Liver (tissue), 9 donors: ENCODE measurements around the gene LSAMP. TPM values are rescaled to one million over a fixed set of nuclear protein-coding genes. Genes with fewer than 3 reads are reported as not detected.

ENCODE experiments used
- DNase-seq: peaks from one replicate; pipeline ENCODE4 v3.0.0-alpha.2; 2017; ENCODE audit warnings: low spot score
- H3K27ac ChIP-seq, 2 donors: one replicate each; pipeline ENCODE4 v1.7.0; 2013; ENCODE audit warnings: inconsistent platforms in 2 of 2, low read length in 2 of 2, control low read depth in 1 of 2, low read depth in 1 of 2, mild to moderate bottlenecking in 1 of 2
- H3K27me3 ChIP-seq, 4 donors: one replicate each; pipeline versions ENCODE4 v1.6.1 to v1.7.0; 2013; ENCODE audit warnings: low read length in 3 of 4, inconsistent platforms in 1 of 4, mild to moderate bottlenecking in 1 of 4, moderate library complexity in 1 of 4; ENCODE audit not compliant: control insufficient read depth in 4 of 4, insufficient read depth in 4 of 4
- H3K36me3 ChIP-seq, 4 donors: one replicate each; pipeline versions ENCODE4 v1.6.1 to v1.7.0; 2013; ENCODE audit warnings: low read length in 3 of 4, mild to moderate bottlenecking in 3 of 4, low read depth in 1 of 4, moderate library complexity in 1 of 4; ENCODE audit not compliant: control insufficient read depth in 4 of 4, insufficient read depth in 3 of 4
- H3K4me1 ChIP-seq, 4 donors: one replicate each; pipeline versions ENCODE4 v1.6.1 to v1.7.0; 2013; ENCODE audit warnings: low read length in 3 of 4, mild to moderate bottlenecking in 3 of 4, moderate library complexity in 1 of 4; ENCODE audit not compliant: control insufficient read depth in 4 of 4, insufficient read depth in 4 of 4
- H3K4me3 ChIP-seq, 3 donors: one replicate each; pipeline versions ENCODE4 v1.6.1 to v1.7.0; 2013; ENCODE audit warnings: low read length in 3 of 3, control low read depth in 1 of 3, low read depth in 1 of 3, mild to moderate bottlenecking in 1 of 3
- H3K9ac ChIP-seq, 2 donors: one replicate each; pipeline ENCODE4 v1.7.0; 2013; ENCODE audit warnings: low read length in 2 of 2, mild to moderate bottlenecking in 2 of 2, moderate library complexity in 2 of 2, control low read depth in 1 of 2, low read depth in 1 of 2
- H3K9me3 ChIP-seq, 4 donors: one replicate each; pipeline versions ENCODE4 v1.6.1 to v1.7.0; 2013; ENCODE audit warnings: low read length in 3 of 4; ENCODE audit not compliant: control insufficient read depth in 4 of 4
- EGR1 ChIP-seq, 2 donors: IDR thresholded peaks; 2 replicates each; pipeline ENCODE4 v1.6.1; 2016 to 2018; ENCODE audit warnings: antibody characterized with exemption in 2 of 2, low read depth in 2 of 2
- FOXA1 ChIP-seq: IDR thresholded peaks from 2 replicates; pipeline ENCODE4 v1.6.1; 2016; ENCODE audit warnings: antibody characterized with exemption
- FOXA2 ChIP-seq: IDR thresholded peaks from 2 replicates; pipeline ENCODE4 v1.6.1; 2016; ENCODE audit warnings: antibody characterized with exemption
- GABPA ChIP-seq, 2 donors: IDR thresholded peaks in 1 of 2; conservative IDR thresholded peaks in 1 of 2; 2 replicates each; pipeline ENCODE4 v1.6.1; 2016; ENCODE audit warnings: antibody characterized with exemption in 2 of 2, mild to moderate bottlenecking in 1 of 2, moderate library complexity in 1 of 2
- HNF4A ChIP-seq, 2 donors: conservative IDR thresholded peaks; 2 replicates each; pipeline ENCODE4 v1.6.1; 2016; ENCODE audit warnings: antibody characterized with exemption in 2 of 2, mild to moderate bottlenecking in 2 of 2
- HNF4G ChIP-seq: IDR thresholded peaks from 2 replicates; pipeline ENCODE4 v1.6.1; 2016; ENCODE audit warnings: antibody characterized with exemption
- JUND ChIP-seq, 2 donors: IDR thresholded peaks; 2 replicates each; pipeline ENCODE4 v1.6.1; 2016; ENCODE audit warnings: antibody characterized with exemption in 2 of 2
- NR2F2 ChIP-seq: IDR thresholded peaks from 2 replicates; pipeline ENCODE4 v1.6.1; 2016; ENCODE audit warnings: antibody characterized with exemption
- RAD21 ChIP-seq, 2 donors: IDR thresholded peaks; 2 replicates each; pipeline ENCODE4 v1.6.1; 2016; ENCODE audit warnings: antibody characterized with exemption in 2 of 2, mild to moderate bottlenecking in 2 of 2
- REST ChIP-seq: IDR thresholded peaks from 2 replicates; pipeline ENCODE4 v1.6.1; 2016; ENCODE audit warnings: antibody characterized with exemption, mild to moderate bottlenecking
- RXRA ChIP-seq, 2 donors: IDR thresholded peaks; 2 replicates each; pipeline ENCODE4 v1.6.1; 2017 to 2018; ENCODE audit warnings: antibody characterized with exemption in 2 of 2, mild to moderate bottlenecking in 1 of 2
- SP1 ChIP-seq: IDR thresholded peaks from 2 replicates; pipeline ENCODE4 v1.6.1; 2018; ENCODE audit warnings: antibody characterized with exemption, mild to moderate bottlenecking
- TAF1 ChIP-seq: conservative IDR thresholded peaks from 2 replicates; pipeline ENCODE4 v1.6.1; 2016; ENCODE audit warnings: antibody characterized with exemption, mild to moderate bottlenecking
- YY1 ChIP-seq: IDR thresholded peaks from 2 replicates; pipeline ENCODE4 v1.6.1; 2016; ENCODE audit warnings: antibody characterized with exemption, mild to moderate bottlenecking
- ZBTB33 ChIP-seq: IDR thresholded peaks from 2 replicates; pipeline ENCODE4 v1.6.1; 2016; ENCODE audit warnings: antibody characterized with exemption
- WGBS: extraction: QIAGEN DNeasy Blood & Tissue Kit; methylation state at CpG from one replicate; pipeline ENCODE4 v1.1.7; 2013; 5-methylcytosine and 5-hydroxymethylcytosine counted together
- polyA plus RNA-seq, 2 donors: library from polyadenylated mRNA; stranded (reverse) in 1 of 2; unstranded in 1 of 2; fragments of 200-250 nt in 1 of 2; fragments of >200 nt in 1 of 2; fragmentation: Nextera tagmentation in 1 of 2; extraction: Ambion mirVana in 1 of 2; gene quantifications; one replicate each; pipeline versions ENCODE4 v1.2.1 to v1.2.3, GENCODE V29; 2013 to 2015
- total RNA-seq, 2 donors: library from RNA; depleted of rRNA; stranded (reverse); fragments of >200 nt; gene quantifications; one replicate each; pipeline ENCODE4 v1.2.3, GENCODE V29; 2014
- TF ChIP-seq, protein P1 (sequence below): fragments of 150-350 bp; IDR thresholded peaks from 2 replicates; pipeline ENCODE4 v1.5.1; 2017; ENCODE audit warnings: improper control_type of control experiment, low read depth, low read length; ENCODE audit not compliant: missing input control
- TF ChIP-seq, protein P2 (sequence below): IDR thresholded peaks from 2 replicates; pipeline ENCODE4 v1.6.1; 2016; ENCODE audit warnings: antibody characterized with exemption
- donor health status: healthy.
- donor health status: healthy.
- donor health status: healthy.
- donor health status: healthy.
- donor health status: healthy.

LSAMP gene
- total and polyA plus RNA-seq, 4 donors = 0.01 to 0.17 (median 0.06) TPM

DNA sequence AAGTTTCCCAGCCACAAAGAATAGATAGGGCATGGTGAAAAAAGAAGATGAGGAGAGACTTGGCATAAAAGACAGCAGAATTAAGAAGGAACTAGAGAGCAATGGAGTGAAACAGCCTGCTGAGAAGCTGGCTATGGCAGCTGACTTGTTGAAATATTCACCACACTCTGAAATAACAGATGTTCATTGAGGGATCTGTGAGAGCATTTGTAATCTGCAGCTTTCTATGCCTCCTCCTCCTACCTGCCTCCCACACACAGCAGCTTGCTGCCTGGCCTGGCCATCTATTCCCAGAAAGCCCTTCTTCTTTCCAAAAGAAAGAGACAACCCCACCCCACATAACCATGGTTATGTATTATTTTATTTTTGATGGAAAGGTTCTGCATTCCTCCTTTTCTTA is 518.1 kb downstream of the LSAMP start:
- no peak overlapping the region for H3K9ac ChIP-seq
- no peaks in the 10 kb centered on the region for H3K9me3 ChIP-seq
- H3K27me3 ChIP-seq = peaks cover 0 to 8% (median 0%) of the 10 kb centered on the region in 4 donors
- DNase-seq = no peak
- no peak overlapping the region for H3K27ac ChIP-seq
- no peaks in the 10 kb centered on the region for H3K4me1 ChIP-seq
- TF ChIP-seq RAD21 (IDR thresholded peaks at IDR 0.05) (no peak), SP1 (no peak), TAF1 (no peak)
- H3K4me3 ChIP-seq = no peak overlapping the region
- no peaks in the 10 kb centered on the region for H3K36me3 ChIP-seq

DNA sequence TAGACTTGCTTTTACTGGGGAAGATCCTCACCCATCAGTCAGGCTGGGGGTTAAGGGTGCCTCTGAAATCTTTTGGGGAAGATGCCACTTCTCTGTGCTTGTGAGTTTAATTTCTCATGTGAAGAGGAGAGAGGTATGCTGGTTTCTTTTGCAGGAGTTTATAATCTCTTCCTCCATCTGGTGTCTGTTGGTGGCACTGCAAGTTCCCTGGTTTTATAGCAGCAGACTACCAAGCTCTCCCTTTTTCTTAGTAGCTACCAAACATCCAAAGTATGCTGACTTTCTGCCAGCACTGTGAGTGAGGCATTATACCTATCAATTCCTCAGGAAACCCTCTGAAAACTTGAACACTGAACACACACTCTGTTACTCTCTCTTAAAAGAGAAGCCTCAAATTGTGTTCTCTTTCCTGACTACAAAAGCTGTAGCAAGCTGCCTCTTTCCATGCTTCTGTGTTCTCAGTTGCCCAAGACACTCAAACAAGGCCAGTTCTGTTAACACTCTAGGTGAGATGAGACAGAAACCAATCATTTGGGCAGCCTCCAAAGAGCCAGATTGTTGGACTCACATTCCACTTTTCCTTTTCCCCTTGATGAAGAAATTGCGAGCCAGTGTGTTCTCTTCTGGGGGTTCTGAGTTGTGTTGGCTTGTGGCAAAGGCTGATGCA is 522.5 kb downstream of the LSAMP start:
- WGBS = 87% methylated on average over 1 of the region's 1 CpG
- TF ChIP-seq RAD21 (IDR thresholded peaks at IDR 0.05) (peak in 1 of 2 donors; percentile 22), SP1 (no peak)
- TF ChIP-seq, protein P1, sequence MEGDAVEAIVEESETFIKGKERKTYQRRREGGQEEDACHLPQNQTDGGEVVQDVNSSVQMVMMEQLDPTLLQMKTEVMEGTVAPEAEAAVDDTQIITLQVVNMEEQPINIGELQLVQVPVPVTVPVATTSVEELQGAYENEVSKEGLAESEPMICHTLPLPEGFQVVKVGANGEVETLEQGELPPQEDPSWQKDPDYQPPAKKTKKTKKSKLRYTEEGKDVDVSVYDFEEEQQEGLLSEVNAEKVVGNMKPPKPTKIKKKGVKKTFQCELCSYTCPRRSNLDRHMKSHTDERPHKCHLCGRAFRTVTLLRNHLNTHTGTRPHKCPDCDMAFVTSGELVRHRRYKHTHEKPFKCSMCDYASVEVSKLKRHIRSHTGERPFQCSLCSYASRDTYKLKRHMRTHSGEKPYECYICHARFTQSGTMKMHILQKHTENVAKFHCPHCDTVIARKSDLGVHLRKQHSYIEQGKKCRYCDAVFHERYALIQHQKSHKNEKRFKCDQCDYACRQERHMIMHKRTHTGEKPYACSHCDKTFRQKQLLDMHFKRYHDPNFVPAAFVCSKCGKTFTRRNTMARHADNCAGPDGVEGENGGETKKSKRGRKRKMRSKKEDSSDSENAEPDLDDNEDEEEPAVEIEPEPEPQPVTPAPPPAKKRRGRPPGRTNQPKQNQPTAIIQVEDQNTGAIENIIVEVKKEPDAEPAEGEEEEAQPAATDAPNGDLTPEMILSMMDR = peak; percentile 17
- no peaks in the 10 kb centered on the region for H3K4me1 ChIP-seq
- no peak overlapping the region for H3K9ac ChIP-seq
- no peak for DNase-seq
- H3K4me3 ChIP-seq = no peak overlapping the region
- no peaks in the 10 kb centered on the region for H3K36me3 ChIP-seq
- H3K27me3 ChIP-seq = peaks cover 0 to 3% (median 0%) of the 10 kb centered on the region in 4 donors
- peaks cover 0 to 2% (median 0%) of the 10 kb centered on the region in 4 donors for H3K9me3 ChIP-seq
- H3K27ac ChIP-seq = no peak overlapping the region

GRCh38 chr3:115921711-115922110 is 523.6 kb downstream of the LSAMP start:
- no peak for DNase-seq
- H3K9ac ChIP-seq = no peak overlapping the region
- H3K4me1 ChIP-seq = no peaks in the 10 kb centered on the region
- H3K9me3 ChIP-seq = peaks cover 0 to 2% (median 0%) of the 10 kb centered on the region in 4 donors
- no peak for TF ChIP-seq ZBTB33
- TF ChIP-seq, protein P1 = no peak
- TF ChIP-seq HNF4G = no peak
- no peak for TF ChIP-seq HNF4A (conservative IDR thresholded peaks at IDR 0.05)
- no peak for TF ChIP-seq FOXA2
- TF ChIP-seq GABPA (IDR thresholded peaks at IDR 0.05 in 1 of 2, conservative IDR thresholded peaks at IDR 0.05 in 1 of 2) = no peak
- no peak for TF ChIP-seq EGR1 (IDR thresholded peaks at IDR 0.05; ENCODE audit: low read depth in 2 of 2)
- no peak for TF ChIP-seq NR2F2
- TF ChIP-seq RAD21 (IDR thresholded peaks at IDR 0.05) = no peak
- no peak for TF ChIP-seq RXRA (IDR thresholded peaks at IDR 0.05)
- no peak for TF ChIP-seq REST
- no peak for TF ChIP-seq FOXA1
- TF ChIP-seq, protein P2, sequence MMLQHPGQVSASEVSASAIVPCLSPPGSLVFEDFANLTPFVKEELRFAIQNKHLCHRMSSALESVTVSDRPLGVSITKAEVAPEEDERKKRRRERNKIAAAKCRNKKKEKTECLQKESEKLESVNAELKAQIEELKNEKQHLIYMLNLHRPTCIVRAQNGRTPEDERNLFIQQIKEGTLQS = no peak
- no peak for TF ChIP-seq JUND (IDR thresholded peaks at IDR 0.05)
- no peak for TF ChIP-seq YY1
- no peaks in the 10 kb centered on the region for H3K27me3 ChIP-seq
- H3K27ac ChIP-seq = no peak overlapping the region
- H3K4me3 ChIP-seq = no peak overlapping the region
- no peaks in the 10 kb centered on the region for H3K36me3 ChIP-seq
